DMS79 treated with DMSO at 0.1 percent for 48 hours (cell line): ENCODE results near the gene JPH3.

Experiments
- DNase-seq: peaks from one replicate; lab custom pipeline; 2025; lab: John Stamatoyannopoulos, UW

Gene JPH3

DNA sequence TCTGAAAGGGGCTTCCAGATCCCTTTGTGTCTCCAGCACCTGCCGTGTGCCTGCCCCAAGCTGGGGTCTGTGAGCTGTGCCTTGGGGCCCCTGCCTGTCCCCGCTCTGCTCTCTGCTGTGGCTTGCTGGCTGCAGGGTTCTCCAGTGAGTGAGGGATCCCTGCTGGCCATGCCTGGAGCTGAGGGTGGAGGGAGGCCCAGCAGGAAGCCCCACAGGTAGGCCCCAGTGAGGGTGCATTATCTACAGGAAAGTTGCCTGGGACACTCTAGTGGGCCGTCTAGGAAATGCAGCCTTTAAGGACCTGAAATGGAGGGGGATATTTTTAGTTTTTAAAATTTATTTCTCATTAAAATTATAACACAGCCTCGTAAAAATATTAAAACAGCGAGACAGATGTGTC lies 50.9 kb downstream of the JPH3 start:
- no peak for DNase-seq

GRCh38 chr16:87654826-87655225 lies 52.5 kb downstream of the JPH3 start:
- no peak for DNase-seq

DNA sequence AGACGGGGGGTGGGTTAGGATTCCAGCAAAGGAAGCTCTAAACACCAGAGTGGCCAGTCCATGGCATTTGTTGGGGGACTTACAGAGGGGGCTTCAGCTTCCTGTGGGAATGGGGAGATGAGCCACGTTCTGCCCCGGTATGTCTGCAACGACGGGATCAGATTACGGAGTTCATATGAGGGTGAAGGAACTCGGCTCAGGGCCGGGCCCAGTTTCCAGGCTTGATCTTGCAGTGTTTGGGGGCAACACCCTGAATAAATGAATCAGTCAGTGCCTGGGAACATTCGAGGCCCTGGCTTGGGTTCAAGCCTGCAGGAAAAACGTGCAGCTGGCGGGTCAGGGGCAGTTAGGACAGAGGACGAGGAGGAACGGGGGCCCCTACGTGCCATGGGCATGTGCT lies 54.0 kb downstream of the JPH3 start:
- no peak for DNase-seq

GRCh38 chr16:87657621-87658192 lies 55.4 kb downstream of the JPH3 start:
- no peak for DNase-seq

DNA sequence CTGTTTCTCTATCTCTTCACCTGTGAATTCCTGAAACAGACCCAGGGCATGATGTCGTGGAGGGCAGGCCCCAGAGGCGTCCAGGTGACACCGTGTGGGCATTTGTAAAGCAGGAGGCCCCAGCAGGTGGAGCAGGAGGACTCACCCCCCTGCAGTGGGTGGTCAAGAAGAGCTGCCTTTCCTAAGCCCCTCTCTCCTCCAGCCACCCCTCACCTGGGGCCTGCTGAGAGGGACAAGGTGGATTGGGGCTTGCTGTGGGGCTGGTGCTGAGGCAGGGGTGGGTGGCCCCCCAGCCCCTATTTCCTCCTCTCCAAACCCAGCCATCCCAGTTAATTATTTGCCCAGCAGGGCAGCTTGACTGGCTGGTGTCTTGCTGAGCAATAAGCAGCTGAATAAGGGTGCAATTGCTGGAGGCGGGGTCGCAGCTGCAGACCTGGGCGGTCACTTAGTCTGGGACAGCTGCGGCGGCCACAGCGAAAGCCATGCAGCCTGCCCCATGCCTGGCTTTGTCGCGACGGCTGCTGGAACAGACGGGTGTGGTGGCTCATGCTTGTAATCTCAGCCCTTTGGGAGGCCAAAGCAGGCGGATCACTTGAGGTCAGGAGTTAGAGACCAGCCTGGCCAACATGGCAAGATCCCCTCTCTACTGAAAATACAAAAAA lies 56.4 kb downstream of the JPH3 start:
- no peak for DNase-seq

GRCh38 chr16:87661561-87661960 lies 59.3 kb downstream of the JPH3 start:
- no peak for DNase-seq

- DNase-seq: no peak
These were observed 60.2 kb downstream of the JPH3 start for GRCh38 chr16:87662254-87663204.

DNA sequence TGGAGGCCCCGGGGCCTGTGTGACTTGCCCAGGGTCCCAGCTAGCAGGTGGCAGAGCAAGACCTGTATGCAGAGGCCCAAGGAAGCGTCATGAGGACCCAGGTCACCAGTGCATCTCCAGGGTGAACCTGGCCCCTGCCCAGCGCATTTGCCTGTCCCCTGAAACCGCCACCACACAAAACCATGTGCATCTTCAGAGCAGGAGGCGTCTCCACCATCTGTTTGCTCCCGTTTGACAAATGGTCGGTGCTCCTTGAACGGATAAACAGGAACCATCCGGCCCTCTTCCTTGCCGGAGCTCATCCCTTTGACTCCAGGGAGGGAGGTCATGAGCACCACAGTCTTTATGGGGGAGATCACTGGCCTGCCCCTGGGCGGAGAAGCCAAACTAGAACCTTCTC lies 62.5 kb downstream of the JPH3 start:
- DNase-seq: no peak

GRCh38 chr16:87665193-87665592 lies 62.9 kb downstream of the JPH3 start:
- DNase-seq: no peak

DNA sequence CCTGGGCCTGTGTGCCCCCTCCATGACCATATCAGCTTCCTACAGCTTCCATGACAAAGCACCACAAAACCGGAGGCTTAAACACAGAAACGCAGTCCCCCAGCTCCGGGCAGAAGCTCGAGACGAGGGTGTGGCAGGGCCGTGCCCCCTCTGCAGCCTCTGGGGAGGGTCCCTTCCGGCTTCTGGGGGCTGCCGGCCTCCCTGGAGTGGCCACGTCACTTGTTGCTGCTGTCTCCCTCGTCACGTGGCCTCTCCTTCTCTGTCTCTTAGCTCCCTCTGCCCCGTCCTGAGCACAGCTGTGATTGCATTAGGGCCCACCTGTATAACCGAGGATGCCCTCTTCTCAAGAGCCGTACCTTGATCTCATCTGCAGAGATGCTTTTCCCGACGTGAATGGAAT lies 64.6 kb downstream of the JPH3 start:
- DNase-seq: no peak

- no peak for DNase-seq
These were observed 65.1 kb downstream of the JPH3 start for GRCh38 chr16:87667443-87667842.

GRCh38 chr16:87667946-87668345 lies 65.6 kb downstream of the JPH3 start:
- DNase-seq: no peak

- DNase-seq: no peak
These were observed 67.4 kb downstream of the JPH3 start for GRCh38 chr16:87669672-87670071.

DNA sequence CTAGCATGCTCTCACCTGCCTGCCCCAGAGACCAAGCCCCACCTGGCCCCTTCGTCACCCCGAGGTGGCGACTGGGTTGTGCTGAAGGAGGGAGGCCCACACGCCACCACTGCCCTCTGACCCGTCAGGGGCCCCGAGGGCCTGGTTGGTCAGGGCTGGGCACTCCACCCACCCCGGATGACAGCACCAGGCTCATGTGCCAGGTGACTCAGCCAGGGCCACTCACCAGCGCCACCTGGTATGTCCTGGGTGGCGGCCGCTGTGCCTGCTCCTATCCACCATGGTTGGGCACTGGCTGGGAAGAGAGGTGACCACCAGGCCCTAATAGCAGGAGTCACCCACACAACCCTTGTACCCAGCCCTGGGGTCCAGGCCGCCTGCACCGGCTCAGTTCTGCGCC lies 68.9 kb downstream of the JPH3 start:
- DNase-seq: no peak

GRCh38 chr16:87671715-87672270 lies 69.5 kb downstream of the JPH3 start:
- no peak for DNase-seq

DNA sequence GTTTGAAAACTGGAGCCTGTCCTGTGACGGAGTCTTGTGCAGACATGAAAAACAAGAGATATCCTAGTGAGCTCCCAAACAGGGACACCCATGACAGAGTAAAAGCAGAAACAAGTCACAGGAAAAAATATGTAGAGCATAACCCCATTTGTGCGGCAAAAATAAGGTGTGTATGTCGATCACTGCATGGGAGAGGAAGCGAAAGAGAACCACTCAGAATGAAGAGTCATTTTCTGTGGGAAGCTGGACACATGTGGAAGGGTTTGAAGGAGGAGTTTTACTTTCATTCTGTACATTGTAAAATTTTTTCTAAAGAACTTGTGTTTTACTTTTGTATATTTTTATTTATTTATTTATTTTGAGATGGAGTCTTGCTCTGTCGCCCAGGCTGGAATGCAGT lies 72.1 kb downstream of the JPH3 start:
- DNase-seq: no peak

DNA sequence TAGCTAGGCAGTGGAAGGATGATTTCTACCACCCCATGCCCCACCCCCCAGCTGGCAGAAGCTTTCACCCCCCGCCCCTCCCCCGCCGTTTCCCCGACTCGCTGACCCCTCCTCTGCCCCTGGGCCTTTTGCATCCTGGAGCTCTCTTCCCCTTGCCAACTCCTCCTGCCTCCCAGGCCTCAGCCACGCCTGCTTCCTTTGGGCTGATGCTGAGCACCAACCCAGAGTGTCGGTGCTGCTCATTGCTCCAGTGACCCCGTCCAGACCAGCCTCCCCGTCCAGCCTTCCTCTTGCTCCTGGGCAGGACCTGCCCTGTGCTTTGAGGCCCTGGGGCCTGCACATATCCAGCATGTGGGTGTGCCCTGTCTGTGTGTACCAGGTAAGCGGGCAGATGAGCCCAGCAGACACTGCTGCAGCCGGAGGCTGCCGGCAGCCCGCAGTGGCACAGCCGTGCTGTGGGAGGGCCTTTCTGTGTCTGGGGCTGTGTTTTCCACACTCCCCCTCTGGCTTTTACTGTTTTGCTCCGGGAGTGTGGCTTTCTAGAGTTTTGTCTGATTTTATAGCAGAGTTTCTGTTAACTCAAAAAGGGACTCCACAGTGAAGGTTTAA lies 72.9 kb downstream of the JPH3 start:
- no peak for DNase-seq

DNA sequence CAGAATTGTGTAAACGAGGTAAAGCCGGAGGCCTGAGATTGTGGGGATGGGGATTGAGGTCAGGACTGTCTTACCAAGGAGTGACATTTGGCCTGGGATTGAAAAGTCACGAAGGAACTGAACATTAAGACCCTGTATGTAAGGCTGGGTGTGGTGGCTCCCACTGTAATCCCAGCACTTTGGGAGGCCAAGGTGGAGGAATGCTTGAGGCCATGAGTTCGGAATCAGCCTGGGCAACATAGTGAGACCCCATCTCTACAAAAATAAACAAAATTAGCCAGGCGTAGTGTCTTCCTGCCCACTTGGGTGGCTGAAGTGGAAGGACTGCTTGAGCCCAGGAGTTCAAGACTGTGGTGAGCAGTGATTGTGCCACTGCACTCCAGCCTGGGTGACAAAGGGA lies 75.5 kb downstream of the JPH3 start:
- DNase-seq: no peak

DNA sequence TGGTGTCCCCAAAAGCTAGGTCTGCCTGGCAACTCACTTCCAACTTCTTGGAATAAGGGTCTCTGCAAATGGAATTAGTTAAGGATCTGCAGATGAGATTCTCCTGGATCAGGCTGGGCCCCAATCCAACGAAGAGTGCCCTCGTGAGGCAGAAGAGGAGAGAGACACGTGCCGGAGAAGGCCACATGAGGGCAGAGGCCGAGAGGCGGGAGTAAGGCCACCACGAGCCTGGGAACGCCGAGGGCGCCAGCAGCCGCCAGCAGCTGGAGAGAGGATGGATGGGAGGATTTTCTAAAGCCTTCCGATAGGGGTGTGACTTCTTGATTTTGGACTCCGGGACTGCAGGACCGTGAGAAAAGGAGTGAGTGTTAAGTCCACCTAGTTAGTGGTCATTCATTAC lies 76.3 kb downstream of the JPH3 start:
- DNase-seq: no peak

- DNase-seq: no peak
These were observed 77.4 kb downstream of the JPH3 start for GRCh38 chr16:87679593-87680271.

GRCh38 chr16:87680272-87680644 lies 78.0 kb downstream of the JPH3 start:
- no peak for DNase-seq
